Upper lobe of left lung (tissue), 6 donors: ENCODE data around the gene KCNJ18. TPM values are rescaled to one million over a fixed set of nuclear protein-coding genes. Genes with fewer than 3 reads are reported as not detected.
A peak's percentile ranks its signal among the peaks of the same experiment; 100 is the strongest.
"Not testable (repeated sequence)": the region's sequence is repeated elsewhere in the genome, so short reads cannot be mapped to it uniquely, and the experiment has no call there.

ENCODE experiments used
- ATAC-seq, 2 donors: fragments of 200-7000 bp; cut with Tn5 transposase; one replicate each; pipeline ENCODE4 v1.9.1; 2022; ENCODE audit warnings: mild to moderate bottlenecking in 2 of 2, moderate library complexity in 2 of 2; ENCODE audit not compliant: low FRiP score in 2 of 2
- DNase-seq, 2 donors: peaks; one replicate each; pipeline ENCODE4 v3.0.0-alpha.2; 2019 to 2020
- H3K27ac ChIP-seq, 4 donors: fragments of 200-600 bp; sonication (generic); one replicate each; pipeline ENCODE4 v1.5.1; 2016 to 2019
- H3K27me3 ChIP-seq, 4 donors: fragments of 200-600 bp; sonication (generic); one replicate each; pipeline ENCODE4 v1.5.1; 2017 to 2019
- H3K36me3 ChIP-seq, 4 donors: fragments of 200-600 bp; sonication (generic); one replicate each; pipeline ENCODE4 v1.5.1; 2016 to 2019
- H3K4me1 ChIP-seq, 4 donors: fragments of 200-600 bp; sonication (generic); one replicate each; pipeline ENCODE4 v1.5.1; 2018 to 2019
- H3K4me3 ChIP-seq, 4 donors: fragments of 200-600 bp; sonication (generic); one replicate each; pipeline ENCODE4 v1.5.1; 2017 to 2019; ENCODE audit warnings: mild to moderate bottlenecking in 2 of 4, moderate library complexity in 1 of 4
- H3K9me3 ChIP-seq, 4 donors: fragments of 200-600 bp; sonication (generic); one replicate each; pipeline ENCODE4 v1.5.1; 2018 to 2019
- CTCF ChIP-seq, 6 experiments: fragments of 450-650 bp in 4 of 6; fragments of 200-600 bp in 2 of 6; sonication (generic) in 2 of 6; IDR thresholded peaks; one replicate each; pipeline ENCODE4 v1.5.1; 2016 to 2019; ENCODE audit warnings: antibody characterized with exemption in 6 of 6
- EP300 ChIP-seq, 4 donors: sonication (generic); formaldehyde crosslinking; IDR thresholded peaks; one replicate each; pipeline ENCODE4 v1.5.1; 2017; ENCODE audit warnings: antibody characterized with exemption in 4 of 4, control low read depth in 2 of 4
- POLR2A ChIP-seq, 4 donors: fragments of 450-650 bp; IDR thresholded peaks; one replicate each; pipeline ENCODE4 v1.5.1; 2016 to 2017; ENCODE audit warnings: antibody characterized with exemption in 4 of 4, mild to moderate bottlenecking in 2 of 4
- POLR2AphosphoS5 ChIP-seq, 2 donors: sonication (generic); formaldehyde crosslinking; IDR thresholded peaks; one replicate each; pipeline ENCODE4 v1.5.1; 2017; ENCODE audit warnings: antibody characterized with exemption in 2 of 2
- WGBS, 2 donors: methylation state at CpG; one replicate each; pipeline ENCODE4 v1.1.5; 2017 to 2018; 5-methylcytosine and 5-hydroxymethylcytosine counted together
- total RNA-seq, 6 donors: library from RNA; depleted of rRNA in 4 of 6; stranded (reverse); fragments of >200 nt in 4 of 6; gene quantifications; one replicate each; pipeline versions ENCODE4 v1.1.0 to v1.2.1, GENCODE V29; 2016 to 2021
- donor health status: DM: no; HTN: no; CAD: no; lungs with moderate emphysema.
- donor health status: DM: no; HTN: yes; CAD: no; lungs with severe emphysema.

The KCNJ18 gene
- total RNA-seq, 6 donors from 2014 or later = not detected

- ATAC-seq (no peak), DNase-seq (no peak)
- Histone ChIP-seq H3K4me3 (no peak overlapping the region), H3K4me1 (no peaks in the 10 kb centered on the region), H3K36me3 (no peaks in the 10 kb centered on the region), H3K27me3 (no peaks in the 10 kb centered on the region), H3K9me3 (no peaks in the 10 kb centered on the region), H3K27ac (no peak overlapping the region)
- WGBS, 2 donors = 72 to 82% methylated on average over 12 of the region's 12 CpGs
- TF ChIP-seq POLR2AphosphoS5 (IDR thresholded peaks at IDR 0.05) = no peak
- no peak for TF ChIP-seq POLR2A (IDR thresholded peaks at IDR 0.05)
- TF ChIP-seq EP300 (IDR thresholded peaks at IDR 0.05) = no peak
- no peak for TF ChIP-seq CTCF (IDR thresholded peaks at IDR 0.05)
Measured at GRCh38 chr17:21711182-21711581, 18.9 kb downstream of the KCNJ18 start.

- DNase-seq, H3K27me3 ChIP-seq, H3K27ac ChIP-seq, H3K36me3 ChIP-seq, H3K4me1 ChIP-seq, ATAC-seq, H3K4me3 ChIP-seq, H3K9me3 ChIP-seq: not testable (repeated sequence)
- WGBS, 2 donors = 73 to 76% methylated on average over 6 to 8 of the region's 8 CpGs
Measured at GRCh38 chr17:21713020-21713419, 20.7 kb downstream of the KCNJ18 start.

- not testable (repeated sequence) for H3K9me3 ChIP-seq, H3K27me3 ChIP-seq, H3K36me3 ChIP-seq, H3K4me1 ChIP-seq, H3K27ac ChIP-seq, H3K4me3 ChIP-seq, DNase-seq
- WGBS, 2 donors = 22 to 26% methylated on average over 1 of the region's 3 CpGs
- peak in 1 of 2 donors; percentile 47 for ATAC-seq
Measured at GRCh38 chr17:21713631-21714030, 21.3 kb downstream of the KCNJ18 start.

GRCh38 chr17:21714676-21715075 is 22.4 kb downstream of the KCNJ18 start:
- H3K36me3 ChIP-seq, H3K27me3 ChIP-seq, H3K4me1 ChIP-seq, H3K9me3 ChIP-seq, H3K27ac ChIP-seq, H3K4me3 ChIP-seq, DNase-seq, ATAC-seq: not testable (repeated sequence)
- TF ChIP-seq POLR2AphosphoS5 (IDR thresholded peaks at IDR 0.05) = peak in 1 of 2 donors; percentile 38
- WGBS, 2 donors = 59 to 73% methylated on average over 3 of the region's 3 CpGs

GRCh38 chr17:21715877-21716276 is 23.6 kb downstream of the KCNJ18 start:
- ATAC-seq = peak in 1 of 2 donors; percentile 71

GRCh38 chr17:21718971-21719370 is 26.6 kb downstream of the KCNJ18 start:
- not testable (repeated sequence) for DNase-seq, H3K27me3 ChIP-seq, H3K9me3 ChIP-seq, H3K4me3 ChIP-seq, H3K4me1 ChIP-seq, H3K27ac ChIP-seq, H3K36me3 ChIP-seq
- peak in 1 of 2 donors; percentile 20 for ATAC-seq

More at GRCh38 chr17:21715877-21716276, 23.6 kb downstream of the KCNJ18 start:
- not testable (repeated sequence) for H3K27ac ChIP-seq, H3K4me1 ChIP-seq, DNase-seq, H3K4me3 ChIP-seq, H3K9me3 ChIP-seq, H3K36me3 ChIP-seq, H3K27me3 ChIP-seq
- 27 to 62% methylated on average over 2 to 3 of the region's 3 CpGs for WGBS, 2 donors

- H3K4me1 ChIP-seq, H3K27ac ChIP-seq, H3K36me3 ChIP-seq, H3K4me3 ChIP-seq, DNase-seq, ATAC-seq, H3K27me3 ChIP-seq, H3K9me3 ChIP-seq: not testable (repeated sequence)
- 64 to 73% methylated on average over 8 to 12 of the region's 12 CpGs for WGBS, 2 donors
Measured at GRCh38 chr17:21719511-21720226, 27.3 kb downstream of the KCNJ18 start.

GRCh38 chr17:21720566-21720965 is 28.2 kb downstream of the KCNJ18 start:
- not testable (repeated sequence) for ATAC-seq, H3K4me3 ChIP-seq, H3K27ac ChIP-seq, DNase-seq, H3K4me1 ChIP-seq, H3K27me3 ChIP-seq, H3K36me3 ChIP-seq, H3K9me3 ChIP-seq
- WGBS, 2 donors = 69 to 75% methylated on average over 8 of the region's 8 CpGs

GRCh38 chr17:21722268-21722667 is 29.9 kb downstream of the KCNJ18 start:
- H3K4me3 ChIP-seq, ATAC-seq, H3K4me1 ChIP-seq, DNase-seq, H3K27me3 ChIP-seq, H3K9me3 ChIP-seq, H3K27ac ChIP-seq, H3K36me3 ChIP-seq: not testable (repeated sequence)
- WGBS, 2 donors = 68 to 71% methylated on average over 6 to 7 of the region's 7 CpGs

- not testable (repeated sequence) for H3K4me3 ChIP-seq, H3K27me3 ChIP-seq, DNase-seq, H3K36me3 ChIP-seq, H3K4me1 ChIP-seq, H3K9me3 ChIP-seq, H3K27ac ChIP-seq
- peak; percentile 11 to 54 for ATAC-seq
- WGBS, 2 donors = 74 to 79% methylated on average over 2 to 6 of the region's 6 CpGs
Measured at GRCh38 chr17:21724216-21725006, 32.1 kb downstream of the KCNJ18 start.

- not testable (repeated sequence) for DNase-seq
Measured at GRCh38 chr17:21731076-21731475, 38.8 kb downstream of the KCNJ18 start.

More at GRCh38 chr17:21731076-21731475, 38.8 kb downstream of the KCNJ18 start:
- not testable (repeated sequence) for H3K36me3 ChIP-seq, H3K4me3 ChIP-seq, H3K4me1 ChIP-seq, H3K27ac ChIP-seq, H3K9me3 ChIP-seq, H3K27me3 ChIP-seq
- peak; percentile 12 to 16 for ATAC-seq
- WGBS, 2 donors = 72 to 81% methylated on average over 5 of the region's 5 CpGs
